HepG2 (cell line): ENCODE results near the gene FOCAD. TPM values are rescaled to one million over a fixed set of nuclear protein-coding genes. Genes with fewer than 3 reads are reported as not detected.

Experiments
- ATAC-seq: fragments of 200-7000 bp; cut with Tn5 transposase; 3 replicates; pipeline ENCODE4 v1.9.1; 2020; ENCODE audit warnings: mild to moderate bottlenecking, moderate library complexity
- BruUV-seq: library from RNA; stranded (reverse); fragments of 400-500 nt; replicated peaks from 2 replicates; lab custom pipeline; 2021; lab: Mats Ljungman, UMichigan
- CTCF ChIA-PET: fragments of 300-600 bp; formaldehyde crosslinking; extraction: SDS; loops from one replicate; lab custom pipeline; 2021; ENCODE audit warnings: low total read pairs, inconsistent platforms, low intra/inter-chr PET ratio; lab: Yijun Ruan, JAX
- POLR2A ChIA-PET: fragments of 350-600 bp; sonication (Branson Sonifier 250); formaldehyde crosslinking; loops from one replicate; lab custom pipeline; 2020; ENCODE audit warnings: antibody characterized with exemption, inconsistent platforms; lab: Yijun Ruan, JAX
- DNase-seq: peaks from one replicate; pipeline ENCODE4 v3.0.0-alpha.2; 2015; ENCODE audit warnings: low spot score
- FAIRE-seq: peaks from 3 replicates; lab custom pipeline; 2011; peaks lifted over from hg19 to GRCh38; lab: Jason Lieb, UNC
- H2AFZ ChIP-seq: one replicate; pipeline ENCODE4 v1.6.1; 2011; ENCODE audit warnings: low read length, inconsistent platforms
- H3K27ac ChIP-seq: fragments of 300-600 bp; 3 replicates; pipeline ENCODE4 v1.8.0; 2011; ENCODE audit warnings: mixed run types, mild to moderate bottlenecking, mixed read lengths, low read length, inconsistent platforms; ENCODE audit not compliant: insufficient read depth; ENCODE audit errors: extremely low read length
- H3K27me3 ChIP-seq, 2 experiments: fragments of 200-600 bp in 1 of 2; 2 replicates in 1 of 2; 3 replicates in 1 of 2; pipeline versions ENCODE4 v1.6.0 to v1.8.0; 2011; ENCODE audit warnings: low read length in 2 of 2, mild to moderate bottlenecking in 2 of 2, moderate library complexity in 2 of 2, inconsistent platforms in 1 of 2; ENCODE audit not compliant: insufficient read depth in 2 of 2, control insufficient read depth in 1 of 2
- H3K36me3 ChIP-seq, 2 experiments: fragments of 200-600 bp in 1 of 2; replicated peaks in 1 of 2; 2 replicates in 1 of 2; 3 replicates in 1 of 2; pipeline versions ENCODE4 v1.5.1 to v1.8.0; 2011; ENCODE audit warnings: low read length in 2 of 2, inconsistent platforms in 1 of 2; ENCODE audit not compliant: insufficient read depth in 2 of 2, control insufficient read depth in 1 of 2
- H3K4me1 ChIP-seq: 2 replicates; pipeline ENCODE4 v1.5.1; 2012; ENCODE audit warnings: low read length, inconsistent platforms; ENCODE audit not compliant: insufficient read depth
- H3K4me2 ChIP-seq: 2 replicates; pipeline ENCODE4 v1.6.0; 2011; ENCODE audit warnings: low read depth, low read length, inconsistent platforms
- H3K4me3 ChIP-seq, 3 experiments: fragments of 200-600 bp in 1 of 3; sonication (generic), shearing (Covaris generic) in 1 of 3; replicated peaks in 1 of 3; 2 replicates each; pipeline ENCODE4 v1.5.1; 2011 to 2016; ENCODE audit warnings: low read length in 3 of 3, inconsistent platforms in 2 of 3, low read depth in 2 of 3, mild to moderate bottlenecking in 2 of 3, control low read depth in 1 of 3, mixed read lengths in 1 of 3; ENCODE audit not compliant: insufficient read depth in 1 of 3
- H3K79me2 ChIP-seq: one replicate; pipeline ENCODE4 v1.6.1; 2011; ENCODE audit warnings: low read length, inconsistent platforms; ENCODE audit not compliant: insufficient read depth
- H3K9ac ChIP-seq: 2 replicates; pipeline ENCODE4 v1.6.0; 2011; ENCODE audit warnings: mild to moderate bottlenecking, low read depth, low read length, inconsistent platforms; ENCODE audit not compliant: insufficient read depth
- H3K9me3 ChIP-seq: 2 replicates; pipeline ENCODE4 v1.5.1; 2012; ENCODE audit warnings: mild to moderate bottlenecking, low read length
- H4K20me1 ChIP-seq: 2 replicates; pipeline ENCODE4 v1.6.0; 2011; ENCODE audit warnings: inconsistent platforms, mild to moderate bottlenecking, low read length, moderate library complexity; ENCODE audit not compliant: insufficient read depth
- FOXA3 ChIP-seq: IDR thresholded peaks from 2 replicates; pipeline ENCODE4 v1.6.1; 2016; ENCODE audit warnings: missing genetic modification reagents, missing compliant biosample characterization
- KLF15 ChIP-seq: sonication (generic); formaldehyde crosslinking; IDR thresholded peaks from 2 replicates; pipeline ENCODE4 v1.8.1; 2023; ENCODE audit warnings: borderline replicate concordance, mild to moderate bottlenecking, inconsistent platforms, missing genetic modification reagents, mixed read lengths
- MXI1 ChIP-seq: IDR thresholded peaks from 3 replicates; pipeline ENCODE4 v1.6.1; 2012; ENCODE audit warnings: low read depth, low read length, inconsistent platforms, borderline replicate concordance
- NKX3-1 ChIP-seq: sonication (generic); formaldehyde crosslinking; IDR thresholded peaks from 2 replicates; pipeline ENCODE4 v1.5.0; 2020; ENCODE audit warnings: missing genetic modification reagents
- RBAK ChIP-seq: sonication (generic); formaldehyde crosslinking; IDR thresholded peaks from 2 replicates; pipeline ENCODE4 v1.5.1; 2020; ENCODE audit warnings: mild to moderate bottlenecking, missing genetic modification reagents
- TCF12 ChIP-seq, 2 experiments: fragments of 450-650 bp in 1 of 2; sonication (generic) in 1 of 2; formaldehyde crosslinking in 1 of 2; IDR thresholded peaks; 2 replicates each; pipeline versions ENCODE4 v1.6.1 to v1.8.0; 2017 to 2022; ENCODE audit warnings: antibody characterized with exemption in 1 of 2, mild to moderate bottlenecking in 1 of 2, missing genetic modification reagents in 1 of 2, moderate library complexity in 1 of 2
- ZHX2 ChIP-seq, 2 experiments: sonication (generic) in 1 of 2; formaldehyde crosslinking in 1 of 2; IDR thresholded peaks; 2 replicates each; pipeline versions ENCODE4 v1.6.1 to v1.9.0; 2014 to 2022; ENCODE audit warnings: antibody characterized with exemption in 1 of 2, borderline replicate concordance in 1 of 2, inconsistent platforms in 1 of 2, low read depth in 1 of 2, missing genetic modification reagents in 1 of 2
- ZMYM2 ChIP-seq: sonication (generic); formaldehyde crosslinking; IDR thresholded peaks from 2 replicates; pipeline ENCODE4 v1.8.0; 2022; ENCODE audit warnings: mild to moderate bottlenecking, missing genetic modification reagents
- ZNF10 ChIP-seq: sonication (generic); formaldehyde crosslinking; IDR thresholded peaks from 2 replicates; pipeline ENCODE4 v1.4.0; 2020; ENCODE audit warnings: mild to moderate bottlenecking, low read depth, missing genetic modification reagents, borderline replicate concordance
- ZNF138 ChIP-seq: sonication (generic); formaldehyde crosslinking; IDR thresholded peaks from 2 replicates; pipeline ENCODE4 v1.5.0; 2020; ENCODE audit warnings: mild to moderate bottlenecking, low read depth, missing genetic modification reagents
- ZNF607 ChIP-seq: sonication (generic); formaldehyde crosslinking; IDR thresholded peaks from 2 replicates; pipeline ENCODE4 v1.5.1; 2020; ENCODE audit warnings: missing genetic modification reagents, mild to moderate bottlenecking, borderline replicate concordance
- ZZZ3 ChIP-seq: sonication (generic); formaldehyde crosslinking; IDR thresholded peaks from 2 replicates; pipeline ENCODE4 v1.4.0; 2020; ENCODE audit warnings: missing genetic modification reagents, mild to moderate bottlenecking, borderline replicate concordance
- WGBS: methylation state at CpG from one replicate; pipeline ENCODE4 v1.1.6; 2017; ENCODE audit warnings: low lambda C conversion rate; 5-methylcytosine and 5-hydroxymethylcytosine counted together
- in situ Hi-C: cut with HindIII; loops from 2 replicates; pipeline ENCODE4 v1.10.0; 2017; ENCODE audit warnings: low pct_unique_long_range_greater_than_20kb; ENCODE audit not compliant: extremely low pct_ligation_motif_present
- intact Hi-C: fragments of 100-400 bp; cut with micrococcal nuclease; formaldehyde crosslinking; loops from one replicate; pipeline ENCODE4 v1.10.0; 2022; ENCODE audit not compliant: unreplicated experiment
- polyA plus RNA-seq, 8 experiments: library from polyadenylated mRNA; depleted of rRNA in 3 of 8; stranded (reverse) in 7 of 8; unstranded in 1 of 8; fragments of >200 nt; fragmentation: Illumina TruSeq in 4 of 8; extraction: Trizol in 4 of 8; gene quantifications; 2 replicates each; pipeline versions ENCODE4 v1.2.1 to v1.2.3, GENCODE V29; 2011 to 2016; ENCODE audit warnings: low read depth in 4 of 8, missing spikeins in 1 of 8, mixed read lengths in 1 of 8; ENCODE audit not compliant: insufficient read depth in 1 of 8
- total RNA-seq, 5 experiments: library from RNA; depleted of rRNA; stranded (reverse); fragments of >200 nt; fragmentation: Illumina TruSeq; extraction: Trizol; gene quantifications; 2 replicates each; pipeline ENCODE4 v1.2.3, GENCODE V29; 2016; ENCODE audit warnings: low read depth in 1 of 5

Gene FOCAD
- total and polyA plus RNA-seq, 2 of the 13 experiments (the other 11 are each of a cell fraction or from before 2014, with no cell fraction given) = 18.0 to 31.1 TPM

DNA sequence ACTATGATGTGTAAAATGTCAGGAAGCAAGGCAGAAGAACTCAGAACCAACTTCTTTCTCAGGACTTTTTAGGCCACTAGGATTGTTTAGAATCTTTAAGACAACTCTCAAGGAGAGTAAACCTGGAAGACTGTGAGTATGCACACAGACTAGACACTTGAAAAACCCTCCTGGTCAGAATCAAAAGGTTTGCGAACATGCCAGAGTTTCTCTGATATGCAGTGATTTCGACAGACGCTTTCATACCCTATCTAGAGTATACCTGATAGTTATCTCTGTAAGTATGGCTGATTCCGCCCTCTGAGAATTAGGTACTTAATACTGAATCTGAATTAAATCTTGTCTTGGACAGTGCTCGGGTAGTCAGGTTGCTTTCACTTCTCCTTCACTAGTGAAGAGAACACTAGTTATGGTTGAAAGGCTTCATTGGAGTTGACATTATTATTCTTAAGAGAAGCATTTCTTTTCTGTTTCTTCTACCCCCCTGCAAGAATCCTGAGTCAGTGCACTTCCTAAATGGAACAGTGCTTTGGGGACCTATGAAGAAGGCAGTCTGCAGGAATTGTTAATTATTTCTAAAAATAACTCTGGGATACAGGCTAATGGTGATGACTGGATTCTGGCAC lies 189.3 kb downstream of the FOCAD start:
- no TSS peak for BruUV-seq
- CTCF ChIA-PET = no interaction called here

More for the DNA sequence above, 189.3 kb downstream of the FOCAD start:
- no peak for ATAC-seq
- in situ Hi-C loops = no loop called here
- FAIRE-seq = no peak
- no peaks in the 10 kb centered on the region for H3K4me1 ChIP-seq
- no peak for DNase-seq
- H3K4me3 ChIP-seq = no peak overlapping the region
- intact Hi-C loops = no loop called here
- no peaks in the 10 kb centered on the region for H3K9me3 ChIP-seq
- no peak overlapping the region for H3K4me2 ChIP-seq
- H3K79me2 ChIP-seq = no peaks in the 10 kb centered on the region
- H4K20me1 ChIP-seq = no peaks in the 10 kb centered on the region
- no peaks in the 10 kb centered on the region; a peak in 1 of 5 replicates for H3K36me3 ChIP-seq
- 100% methylated on average over 5 of the region's 5 CpGs for WGBS
- H3K9ac ChIP-seq = no peak overlapping the region
- no peak for TF ChIP-seq ZNF607
- TF ChIP-seq ZNF138 (CRISPR knock-in tag) = no peak
- TF ChIP-seq KLF15 (CRISPR knock-in tag) = no peak
- TF ChIP-seq ZZZ3 (CRISPR knock-in tag) = no peak
- no peak for TF ChIP-seq ZHX2 (IDR thresholded peaks at IDR 0.05; ENCODE audit: low read depth)
- no peak for TF ChIP-seq ZHX2 (CRISPR knock-in tag; IDR thresholded peaks at IDR 0.05; ENCODE audit: borderline replicate concordance)
- no peak for TF ChIP-seq ZMYM2 (CRISPR knock-in tag)
- no peak for TF ChIP-seq NKX3-1 (CRISPR knock-in tag)
- TF ChIP-seq RBAK (CRISPR knock-in tag) = no peak
- no peak for TF ChIP-seq ZNF10 (CRISPR knock-in tag)
- no peak for TF ChIP-seq TCF12 (IDR thresholded peaks at IDR 0.05)
- no peak for TF ChIP-seq TCF12 (CRISPR knock-in tag; IDR thresholded peaks at IDR 0.05)
- TF ChIP-seq FOXA3 (CRISPR knock-in tag) = no peak
- no peak for TF ChIP-seq MXI1
- H3K27ac ChIP-seq = no peak overlapping the region
- no peak overlapping the region for H2AFZ ChIP-seq
- H3K27me3 ChIP-seq = no peaks in the 10 kb centered on the region
- POLR2A ChIA-PET = no interaction called here
